Adipocyte (in vitro differentiated cells): ENCODE results near the gene TIMP4.

ENCODE experiments used
- DNase-seq: peaks from one replicate; pipeline ENCODE4 v3.0.0-alpha.2; 2015; ENCODE audit warnings: low read depth
- H3K27me3 ChIP-seq: replicated peaks from 2 replicates; pipeline ENCODE4 v1.7.0; 2013; ENCODE audit warnings: mild to moderate bottlenecking, low read length, moderate library complexity; ENCODE audit not compliant: control insufficient read depth, insufficient read depth
- H3K36me3 ChIP-seq: 2 replicates; pipeline ENCODE4 v1.7.0; 2013; ENCODE audit warnings: low read length, mild to moderate bottlenecking, moderate library complexity; ENCODE audit not compliant: control insufficient read depth, insufficient read depth, severe bottlenecking
- H3K4me1 ChIP-seq: 2 replicates; pipeline ENCODE4 v1.7.0; 2013; ENCODE audit warnings: mild to moderate bottlenecking, low read length, moderate library complexity; ENCODE audit not compliant: control insufficient read depth, insufficient read depth
- H3K4me3 ChIP-seq: 2 replicates; pipeline ENCODE4 v1.7.0; 2013; ENCODE audit warnings: mild to moderate bottlenecking, low read length, moderate library complexity
- H3K9ac ChIP-seq: 2 replicates; pipeline ENCODE4 v1.7.0; 2013; ENCODE audit warnings: mild to moderate bottlenecking, low read length, moderate library complexity
- H3K9me3 ChIP-seq: 2 replicates; pipeline ENCODE4 v1.7.0; 2013; ENCODE audit warnings: mild to moderate bottlenecking, low read length, moderate library complexity; ENCODE audit not compliant: control insufficient read depth

TIMP4 gene

DNA sequence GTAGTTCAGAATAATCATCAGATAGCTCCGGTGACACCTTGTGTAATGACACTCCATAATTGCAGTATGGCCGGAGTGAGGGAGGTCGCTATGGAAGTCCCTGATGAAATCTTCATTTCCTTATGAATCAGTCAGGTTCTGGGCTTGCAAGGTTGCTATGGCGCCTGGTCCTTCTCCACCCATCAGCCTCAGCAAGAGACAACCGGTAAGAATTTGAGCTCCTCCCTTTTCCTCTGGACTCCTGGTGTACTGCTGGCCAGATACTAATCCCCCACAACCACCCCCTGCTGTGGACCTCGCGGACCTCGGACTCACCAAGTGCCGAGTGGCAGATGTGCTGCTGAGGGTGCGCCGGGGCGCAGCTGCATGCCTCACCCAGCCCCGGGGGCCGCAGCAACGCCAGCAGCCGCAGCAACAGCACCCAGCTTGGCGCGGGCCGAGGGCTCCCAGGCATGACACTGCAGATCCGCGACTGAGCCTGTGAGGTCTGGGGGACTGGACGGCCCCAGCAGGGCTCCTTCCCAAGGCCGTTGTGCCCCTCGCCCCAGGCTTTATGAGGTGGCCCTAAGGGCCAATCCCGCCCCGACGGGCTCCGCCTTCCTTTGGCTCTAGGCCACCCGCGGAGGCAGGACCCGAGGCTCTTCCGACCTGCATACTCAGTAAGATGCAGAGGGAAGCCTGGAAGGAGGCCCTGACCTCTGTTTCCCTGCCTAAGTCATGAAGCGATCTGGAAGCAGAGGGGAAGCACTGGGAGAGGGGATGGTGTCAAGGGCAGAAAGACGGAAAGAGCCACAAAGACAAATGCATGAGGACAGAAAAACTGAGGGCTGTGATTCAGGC, at the start of gene TIMP4:
Gene TIMP4, minus strand, starts transcription at position 526 of the 840 bp plus-strand sequence. Its CDS starts 72 bp downstream, at position 454.
- Histone ChIP-seq H3K4me1 (peaks cover 59% of the 10 kb centered on the region), H3K36me3 (peaks cover 58% of the 10 kb centered on the region), H3K9ac (peak within 1 kb of the TSS; percentile 82), H3K4me3 (peak within 1 kb of the TSS; percentile 80), H3K9me3 (no peaks in the 10 kb centered on the region), H3K27me3 (no peaks in the 10 kb centered on the region)
- peak; percentile 39 for DNase-seq

GRCh38 chr3:12205171-12205570, 46.5 kb upstream of the TIMP4 start:
- Histone ChIP-seq H3K9ac (peak overlapping the region; percentile 11), H3K27me3 (no peaks in the 10 kb centered on the region), H3K36me3 (no peaks in the 10 kb centered on the region), H3K4me3 (no peak overlapping the region), H3K9me3 (no peaks in the 10 kb centered on the region), H3K4me1 (peaks cover 12% of the 10 kb centered on the region)
- no peak for DNase-seq

- Histone ChIP-seq H3K9me3 (peaks cover 5% of the 10 kb centered on the region), H3K4me1 (peaks cover 21% of the 10 kb centered on the region), H3K36me3 (no peaks in the 10 kb centered on the region), H3K27me3 (no peaks in the 10 kb centered on the region), H3K9ac (no peak overlapping the region), H3K4me3 (no peak overlapping the region)
- no peak for DNase-seq
These were observed 43.1 kb upstream of the TIMP4 start for GRCh38 chr3:12201813-12202212.

DNA sequence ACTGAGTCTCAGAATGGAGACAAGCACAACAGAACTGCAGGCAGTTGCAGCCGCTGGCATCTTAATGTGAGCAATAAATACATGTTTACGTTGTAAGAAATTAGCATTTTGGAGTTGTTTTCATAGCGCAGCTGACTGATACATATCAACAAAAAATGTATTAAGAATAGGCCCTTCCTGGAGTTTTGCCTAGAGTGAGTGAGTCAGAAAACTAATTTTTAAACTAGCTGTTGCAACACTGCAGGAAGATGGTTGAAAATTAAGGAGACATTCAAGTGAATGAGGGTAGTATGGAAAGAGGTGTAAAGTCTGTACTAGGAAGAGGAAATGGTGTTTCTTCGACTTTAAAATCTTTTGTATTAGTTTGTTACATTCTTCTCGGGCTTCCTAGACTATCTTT, 39.6 kb upstream of the TIMP4 start:
- DNase-seq: peak; percentile 90
- Histone ChIP-seq H3K4me3 (no peak overlapping the region), H3K4me1 (peaks cover 30% of the 10 kb centered on the region), H3K9ac (no peak overlapping the region), H3K9me3 (peaks cover 5% of the 10 kb centered on the region), H3K36me3 (no peaks in the 10 kb centered on the region), H3K27me3 (no peaks in the 10 kb centered on the region)

DNA sequence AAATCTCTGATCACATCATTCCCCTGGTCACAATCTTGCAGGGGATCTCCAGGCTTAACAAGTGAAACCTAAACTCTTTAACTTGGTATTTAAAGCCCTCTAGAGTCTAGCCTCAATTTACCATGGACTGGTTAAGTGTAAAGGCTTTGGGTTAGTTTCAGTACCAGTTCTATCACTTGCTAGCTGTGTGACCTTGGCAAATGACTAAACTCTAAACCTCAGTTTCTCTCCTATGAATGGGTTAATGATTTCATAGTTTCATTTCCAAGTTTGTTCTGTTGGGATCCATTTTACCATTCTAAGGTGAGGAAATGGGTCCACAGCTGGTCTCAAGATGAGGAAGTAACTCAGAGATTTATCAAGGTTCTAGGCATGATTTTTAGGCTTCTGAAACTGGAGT, 38.8 kb upstream of the TIMP4 start:
- H3K36me3 ChIP-seq: no peaks in the 10 kb centered on the region
- H3K9me3 ChIP-seq: peaks cover 5% of the 10 kb centered on the region
- no peak for DNase-seq
- no peak overlapping the region for H3K9ac ChIP-seq
- no peak overlapping the region for H3K4me3 ChIP-seq
- H3K4me1 ChIP-seq: peaks cover 38% of the 10 kb centered on the region
- H3K27me3 ChIP-seq: no peaks in the 10 kb centered on the region

- no peak for DNase-seq
- no peaks in the 10 kb centered on the region for H3K27me3 ChIP-seq
- no peaks in the 10 kb centered on the region for H3K36me3 ChIP-seq
- H3K9ac ChIP-seq: no peak overlapping the region
- peaks cover 5% of the 10 kb centered on the region for H3K9me3 ChIP-seq
- H3K4me1 ChIP-seq: peaks cover 38% of the 10 kb centered on the region
- no peak overlapping the region for H3K4me3 ChIP-seq
These were observed 38.0 kb upstream of the TIMP4 start for GRCh38 chr3:12196684-12197083.

- peaks cover 38% of the 10 kb centered on the region for H3K4me1 ChIP-seq
- no peaks in the 10 kb centered on the region for H3K27me3 ChIP-seq
- peaks cover 11% of the 10 kb centered on the region for H3K36me3 ChIP-seq
- no peak overlapping the region for H3K9ac ChIP-seq
- H3K4me3 ChIP-seq: no peak overlapping the region
- peak; percentile 25 for DNase-seq
- H3K9me3 ChIP-seq: peaks cover 5% of the 10 kb centered on the region
These were observed 36.5 kb upstream of the TIMP4 start for GRCh38 chr3:12195231-12195630.

GRCh38 chr3:12194669-12195161, 36.0 kb upstream of the TIMP4 start:
- Histone ChIP-seq H3K9ac (peak overlapping the region; percentile 72), H3K27me3 (no peaks in the 10 kb centered on the region), H3K4me3 (peak overlapping the region; percentile 55), H3K36me3 (peaks cover 14% of the 10 kb centered on the region), H3K9me3 (peaks cover 5% of the 10 kb centered on the region), H3K4me1 (peaks cover 38% of the 10 kb centered on the region)
- peak; percentile 60 for DNase-seq

- DNase-seq: peak; percentile 90
- peaks cover 14% of the 10 kb centered on the region for H3K36me3 ChIP-seq
These were observed 35.5 kb upstream of the TIMP4 start for GRCh38 chr3:12194209-12194608.

GRCh38 chr3:12193485-12194165, 34.9 kb upstream of the TIMP4 start:
- H3K27me3 ChIP-seq: no peaks in the 10 kb centered on the region
- H3K9ac ChIP-seq: peak overlapping the region; percentile 72
- peaks cover 14% of the 10 kb centered on the region for H3K36me3 ChIP-seq
- H3K9me3 ChIP-seq: peaks cover 5% of the 10 kb centered on the region
- DNase-seq: peak; percentile 96
- H3K4me3 ChIP-seq: peak overlapping the region; percentile 26
- H3K4me1 ChIP-seq: peaks cover 41% of the 10 kb centered on the region

More at GRCh38 chr3:12194209-12194608, 35.5 kb upstream of the TIMP4 start:
- Histone ChIP-seq H3K4me3 (peak overlapping the region; percentile 55), H3K4me1 (peaks cover 38% of the 10 kb centered on the region), H3K9ac (peak overlapping the region; percentile 72), H3K27me3 (no peaks in the 10 kb centered on the region), H3K9me3 (peaks cover 5% of the 10 kb centered on the region)
